ENCODE measurements around the gene GPBAR1. TPM values are rescaled to one million over a fixed set of nuclear protein-coding genes. Genes with fewer than 3 reads are reported as not detected.

Gene GPBAR1
- total RNA-seq, 3 donors from 2014 or later = 0.64 to 3.7 (median 3.3) TPM

- DNase-seq (no peak), ATAC-seq (no peak)
- Histone ChIP-seq H3K4me1 (ENCODE audit: low read depth) (peaks cover under 1% of the 10 kb centered on the region), H3K36me3 (ENCODE audit: low read depth) (peaks cover 21% of the 10 kb centered on the region), H3K9me3 (no peaks in the 10 kb centered on the region), H3K4me3 (no peak overlapping the region)
- intact Hi-C loops (cut with DNase I, micrococcal nuclease) = loop anchor here (10.0 kb wide), 1 partner anchor 68 kb away; no protein-coding TSS in a partner anchor
- TF ChIP-seq CTCF (IDR thresholded peaks at IDR 0.05) = no peak
These were observed 7.6 kb upstream of the GPBAR1 start for GRCh38 chr2:218253232-218253625.

- Histone ChIP-seq H3K9me3 (no peaks in the 10 kb centered on the region), H3K4me1 (ENCODE audit: low read depth) (peaks cover 9% of the 10 kb centered on the region), H3K36me3 (ENCODE audit: low read depth) (peaks cover 15% of the 10 kb centered on the region), H3K4me3 (no peak overlapping the region)
- TF ChIP-seq CTCF (IDR thresholded peaks at IDR 0.05) = no peak
- no peak for ATAC-seq
- intact Hi-C loops (cut with DNase I, micrococcal nuclease) = loop anchor here (10.0 kb wide), 1 partner anchor 71 kb away; no protein-coding TSS in a partner anchor
- no peak for DNase-seq
These were observed 5.4 kb upstream of the GPBAR1 start for GRCh38 chr2:218255446-218255845.

GRCh38 chr2:218256612-218257350 is 4.0 kb upstream of the GPBAR1 start:
- H3K36me3 ChIP-seq (ENCODE audit: low read depth) = peaks cover 15% of the 10 kb centered on the region
- DNase-seq (no peak), ATAC-seq (no peak)
- TF ChIP-seq CTCF (IDR thresholded peaks at IDR 0.05) = no peak
- peaks cover 18% of the 10 kb centered on the region for H3K4me1 ChIP-seq (ENCODE audit: low read depth)
- intact Hi-C loops (cut with DNase I, micrococcal nuclease) = loop anchor here (10.0 kb wide), 1 partner anchor 72 kb away; no protein-coding TSS in a partner anchor
- no peaks in the 10 kb centered on the region for H3K9me3 ChIP-seq
- no peak overlapping the region for H3K4me3 ChIP-seq

- intact Hi-C loops (cut with DNase I, micrococcal nuclease) = loop anchor here (10.0 kb wide), 1 partner anchor 73 kb away; no protein-coding TSS in a partner anchor
- DNase-seq (no peak), ATAC-seq (peak; percentile 32)
- TF ChIP-seq CTCF (IDR thresholded peaks at IDR 0.05) = no peak
- Histone ChIP-seq H3K4me1 (ENCODE audit: low read depth) (peaks cover 20% of the 10 kb centered on the region), H3K36me3 (ENCODE audit: low read depth) (peaks cover 12% of the 10 kb centered on the region), H3K4me3 (no peak overlapping the region), H3K9me3 (no peaks in the 10 kb centered on the region)
These were observed 3.3 kb upstream of the GPBAR1 start for GRCh38 chr2:218257390-218257981.

- TF ChIP-seq CTCF (IDR thresholded peaks at IDR 0.05) = no peak
- ATAC-seq (peak; percentile 3), DNase-seq (no peak)
- intact Hi-C loops (cut with DNase I, micrococcal nuclease) = loop anchor here (10.0 kb wide), 1 partner anchor 75 kb away; no protein-coding TSS in a partner anchor
- peaks cover 3% of the 10 kb centered on the region for H3K36me3 ChIP-seq (ENCODE audit: low read depth)
- H3K9me3 ChIP-seq = no peaks in the 10 kb centered on the region
- peaks cover 38% of the 10 kb centered on the region for H3K4me1 ChIP-seq (ENCODE audit: low read depth)
- H3K4me3 ChIP-seq = no peak overlapping the region
These were observed 1.5 kb upstream of the GPBAR1 start for GRCh38 chr2:218259099-218259961.
